Astrocyte of the cerebellum (primary cell): ENCODE data around the gene GHR.

ENCODE experiments used
- DNase-seq: peaks from one replicate; pipeline ENCODE4 v3.0.0-alpha.2; 2011; ENCODE audit warnings: low read depth
- H3K4me3 ChIP-seq: 2 replicates; pipeline ENCODE4 v1.5.1; 2011; ENCODE audit warnings: mild to moderate bottlenecking, low read depth, low read length, moderate library complexity
- CTCF ChIP-seq: IDR thresholded peaks from 2 replicates; pipeline ENCODE4 v1.5.1; 2012; ENCODE audit warnings: low read length, low read depth, moderate library complexity, mild to moderate bottlenecking; ENCODE audit errors: missing control alignments
- in situ Hi-C: cut with HindIII; loops from 2 replicates; pipeline ENCODE4 v1.10.0; 2017; ENCODE audit warnings: low sequenced_read_pairs

Gene GHR

GRCh38 chr5:42494414-42494813 is 71.2 kb downstream of the GHR start:
- no peak for TF ChIP-seq CTCF
- in situ Hi-C loops, result no loop called here
- DNase-seq, result no peak
- no peak overlapping the region for H3K4me3 ChIP-seq

- in situ Hi-C loops, result no loop called here
- DNase-seq, result no peak
- no peak for TF ChIP-seq CTCF
- no peak overlapping the region for H3K4me3 ChIP-seq
Measured at GRCh38 chr5:42495914-42496313, 72.7 kb downstream of the GHR start.

DNA sequence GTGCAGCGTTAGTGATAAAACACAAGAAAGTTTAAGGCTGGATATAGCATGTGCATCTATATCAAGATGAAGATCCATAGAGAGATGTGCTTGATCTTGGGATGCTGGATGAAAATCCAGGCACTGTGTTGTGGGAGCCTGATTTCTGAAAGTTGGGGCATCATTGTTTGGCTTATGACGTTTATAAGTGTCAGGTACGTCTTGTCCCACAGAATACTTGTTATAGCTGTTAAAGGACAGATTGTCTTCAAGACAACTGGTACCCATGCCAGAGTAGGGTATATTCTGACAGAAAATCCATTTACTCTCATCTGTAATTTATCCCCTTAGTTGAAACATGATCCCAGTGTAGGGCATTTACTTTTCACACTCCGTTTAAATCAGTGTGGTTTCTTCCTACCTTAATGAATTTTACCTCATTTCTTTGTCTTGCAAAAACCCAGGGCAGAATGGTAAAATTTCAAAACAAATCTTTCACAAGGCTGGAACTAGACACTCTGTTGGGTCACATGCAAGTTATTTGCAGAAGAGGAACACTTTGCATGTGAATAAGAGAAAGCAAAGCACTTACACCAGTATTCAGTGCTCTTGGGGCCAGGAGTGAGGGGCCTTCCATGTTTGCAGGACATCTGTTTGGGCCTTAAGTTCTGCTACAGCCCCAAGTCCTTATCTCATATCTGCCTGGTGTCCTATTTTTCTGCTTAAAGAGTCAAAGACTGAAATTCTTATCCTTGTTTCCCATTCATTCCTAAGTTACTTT is 73.3 kb downstream of the GHR start:
- TF ChIP-seq CTCF, result no peak
- no peak overlapping the region for H3K4me3 ChIP-seq
- DNase-seq, result no peak
- in situ Hi-C loops, result no loop called here

DNA sequence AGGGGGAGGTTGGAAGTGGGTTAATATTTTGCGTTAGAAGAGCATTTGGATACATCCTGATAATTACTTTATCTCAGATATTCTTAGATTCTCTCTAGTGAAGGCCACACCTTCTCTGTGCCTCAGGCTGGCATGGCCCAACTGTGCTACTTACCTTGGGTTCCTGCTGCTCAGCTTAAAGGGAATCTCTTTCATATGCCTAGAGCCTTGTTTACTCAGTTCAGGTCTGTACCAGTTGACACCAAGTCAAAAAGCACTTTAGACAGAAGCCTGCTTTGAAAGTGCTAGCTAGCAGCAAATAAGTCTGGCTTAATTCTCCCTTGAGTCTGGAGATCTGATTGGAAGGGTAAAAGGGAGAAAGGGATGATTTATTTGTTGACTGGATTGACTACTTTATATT is 74.8 kb downstream of the GHR start:
- no peak overlapping the region for H3K4me3 ChIP-seq
- no peak for TF ChIP-seq CTCF
- no peak for DNase-seq
- in situ Hi-C loops, result no loop called here

- no peak overlapping the region for H3K4me3 ChIP-seq
Measured at GRCh38 chr5:42499016-42499415, 75.8 kb downstream of the GHR start.

GRCh38 chr5:42500003-42500599 is 76.9 kb downstream of the GHR start:
- no peak overlapping the region for H3K4me3 ChIP-seq
- TF ChIP-seq CTCF, result no peak
- DNase-seq, result no peak
- in situ Hi-C loops, result no loop called here

More at GRCh38 chr5:42499016-42499415, 75.8 kb downstream of the GHR start:
- no peak for DNase-seq
- in situ Hi-C loops, result no loop called here
- TF ChIP-seq CTCF, result no peak
